ENCODE data around the gene UNC93A.

UNC93A gene

DNA sequence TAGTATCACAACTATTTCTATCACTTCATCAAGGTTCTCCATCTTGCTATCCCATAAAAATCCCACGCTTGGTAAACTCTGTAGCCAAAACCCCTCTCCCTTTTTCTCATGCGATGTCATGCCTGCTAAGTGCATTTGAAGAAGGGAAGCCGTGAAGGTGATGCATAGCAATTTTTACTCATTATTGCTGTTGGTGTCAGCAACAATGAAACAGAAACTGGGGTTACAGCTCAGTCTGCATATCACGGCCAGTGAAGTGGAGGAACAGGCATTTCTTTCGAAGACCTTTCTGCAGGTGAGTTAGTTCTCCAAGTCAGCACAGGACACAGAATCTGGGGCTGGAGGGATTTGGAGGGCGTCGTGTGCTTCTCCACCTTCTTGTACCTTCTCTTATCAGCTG lies 5.8 kb downstream of the UNC93A start:
- no peak overlapping the region for H3K4me3 ChIP-seq (ENCODE audit: low read depth in 1 of 2, low read length in 1 of 2)
- no peaks in the 10 kb centered on the region for H3K36me3 ChIP-seq
- H3K4me1 ChIP-seq (ENCODE audit: control insufficient read depth in 1 of 2, insufficient read depth in 1 of 2, low read depth in 1 of 2, low read length in 1 of 2) = no peaks in the 10 kb centered on the region
- TF ChIP-seq, protein P1, sequence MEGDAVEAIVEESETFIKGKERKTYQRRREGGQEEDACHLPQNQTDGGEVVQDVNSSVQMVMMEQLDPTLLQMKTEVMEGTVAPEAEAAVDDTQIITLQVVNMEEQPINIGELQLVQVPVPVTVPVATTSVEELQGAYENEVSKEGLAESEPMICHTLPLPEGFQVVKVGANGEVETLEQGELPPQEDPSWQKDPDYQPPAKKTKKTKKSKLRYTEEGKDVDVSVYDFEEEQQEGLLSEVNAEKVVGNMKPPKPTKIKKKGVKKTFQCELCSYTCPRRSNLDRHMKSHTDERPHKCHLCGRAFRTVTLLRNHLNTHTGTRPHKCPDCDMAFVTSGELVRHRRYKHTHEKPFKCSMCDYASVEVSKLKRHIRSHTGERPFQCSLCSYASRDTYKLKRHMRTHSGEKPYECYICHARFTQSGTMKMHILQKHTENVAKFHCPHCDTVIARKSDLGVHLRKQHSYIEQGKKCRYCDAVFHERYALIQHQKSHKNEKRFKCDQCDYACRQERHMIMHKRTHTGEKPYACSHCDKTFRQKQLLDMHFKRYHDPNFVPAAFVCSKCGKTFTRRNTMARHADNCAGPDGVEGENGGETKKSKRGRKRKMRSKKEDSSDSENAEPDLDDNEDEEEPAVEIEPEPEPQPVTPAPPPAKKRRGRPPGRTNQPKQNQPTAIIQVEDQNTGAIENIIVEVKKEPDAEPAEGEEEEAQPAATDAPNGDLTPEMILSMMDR (IDR thresholded peaks at IDR 0.05) = no peak
- no peak overlapping the region for H3K27ac ChIP-seq
- no peaks in the 10 kb centered on the region for H3K27me3 ChIP-seq
- H3K9me3 ChIP-seq = no peaks in the 10 kb centered on the region

DNA sequence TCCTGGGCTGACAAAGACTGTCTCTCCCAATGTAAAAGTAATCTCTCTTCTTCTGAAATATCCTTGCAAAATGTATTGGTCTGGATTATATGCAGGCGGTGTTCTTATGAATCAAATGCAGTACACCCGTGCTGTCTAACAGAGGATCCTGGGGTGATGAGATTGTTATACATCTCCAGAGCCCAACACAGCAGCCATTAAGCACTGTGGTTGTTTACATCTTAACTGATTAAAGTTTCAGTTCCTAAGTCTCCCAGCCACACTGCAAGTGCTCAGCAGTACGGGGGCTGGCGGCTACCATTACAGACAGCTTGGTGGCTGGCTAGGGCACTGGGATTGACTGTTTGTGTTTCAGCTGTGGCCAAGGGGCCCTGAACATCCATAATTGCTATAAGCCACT lies 7.0 kb downstream of the UNC93A start:
- H3K36me3 ChIP-seq = no peaks in the 10 kb centered on the region
- no peaks in the 10 kb centered on the region for H3K9me3 ChIP-seq
- H3K27ac ChIP-seq = no peak overlapping the region
- no peak overlapping the region for H3K4me3 ChIP-seq (ENCODE audit: low read depth in 1 of 2, low read length in 1 of 2)
- H3K27me3 ChIP-seq = no peaks in the 10 kb centered on the region
- H3K4me1 ChIP-seq (ENCODE audit: control insufficient read depth in 1 of 2, insufficient read depth in 1 of 2, low read depth in 1 of 2, low read length in 1 of 2) = no peaks in the 10 kb centered on the region
- TF ChIP-seq, protein P1 (IDR thresholded peaks at IDR 0.05) = no peak

DNA sequence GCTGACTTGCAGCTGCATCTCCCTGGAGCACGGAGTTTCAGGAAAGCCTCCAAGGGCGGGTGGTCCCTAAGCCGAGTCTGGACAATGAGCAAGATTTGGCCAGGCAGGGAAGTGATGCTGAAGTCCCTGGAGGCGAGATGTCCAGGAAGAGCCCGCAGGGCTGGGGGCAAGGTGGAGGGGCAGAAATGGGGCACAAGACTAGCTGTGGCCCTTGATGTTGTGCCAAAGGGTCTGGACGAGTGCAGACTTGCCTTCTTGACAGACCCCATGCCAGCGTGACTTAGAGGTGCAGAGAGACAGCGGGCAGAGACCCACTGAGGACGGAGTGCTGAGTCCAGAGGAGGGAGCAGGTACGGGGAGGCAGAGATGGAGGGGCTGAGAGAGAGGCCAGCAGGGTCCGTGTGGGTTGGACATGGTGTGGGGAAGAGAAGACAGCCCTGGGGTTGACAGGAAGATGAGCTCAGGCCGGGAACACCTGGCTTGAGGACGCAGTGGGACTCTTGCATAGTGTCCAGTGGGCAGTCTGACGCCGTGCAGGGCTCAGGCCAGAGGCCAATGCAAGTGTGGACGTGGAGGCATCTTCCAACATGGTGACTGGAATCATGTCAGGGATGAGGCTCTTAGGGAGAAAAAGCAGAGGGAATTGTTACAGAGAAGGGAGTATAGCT lies 8.7 kb downstream of the UNC93A start:
- Histone ChIP-seq H3K27ac (no peak overlapping the region), H3K36me3 (no peaks in the 10 kb centered on the region), H3K9me3 (no peaks in the 10 kb centered on the region), H3K4me3 (ENCODE audit: low read depth in 1 of 2, low read length in 1 of 2) (no peak overlapping the region), H3K27me3 (no peaks in the 10 kb centered on the region), H3K4me1 (ENCODE audit: control insufficient read depth in 1 of 2, insufficient read depth in 1 of 2, low read depth in 1 of 2, low read length in 1 of 2) (no peaks in the 10 kb centered on the region)
- TF ChIP-seq, protein P1 (IDR thresholded peaks at IDR 0.05) = no peak

DNA sequence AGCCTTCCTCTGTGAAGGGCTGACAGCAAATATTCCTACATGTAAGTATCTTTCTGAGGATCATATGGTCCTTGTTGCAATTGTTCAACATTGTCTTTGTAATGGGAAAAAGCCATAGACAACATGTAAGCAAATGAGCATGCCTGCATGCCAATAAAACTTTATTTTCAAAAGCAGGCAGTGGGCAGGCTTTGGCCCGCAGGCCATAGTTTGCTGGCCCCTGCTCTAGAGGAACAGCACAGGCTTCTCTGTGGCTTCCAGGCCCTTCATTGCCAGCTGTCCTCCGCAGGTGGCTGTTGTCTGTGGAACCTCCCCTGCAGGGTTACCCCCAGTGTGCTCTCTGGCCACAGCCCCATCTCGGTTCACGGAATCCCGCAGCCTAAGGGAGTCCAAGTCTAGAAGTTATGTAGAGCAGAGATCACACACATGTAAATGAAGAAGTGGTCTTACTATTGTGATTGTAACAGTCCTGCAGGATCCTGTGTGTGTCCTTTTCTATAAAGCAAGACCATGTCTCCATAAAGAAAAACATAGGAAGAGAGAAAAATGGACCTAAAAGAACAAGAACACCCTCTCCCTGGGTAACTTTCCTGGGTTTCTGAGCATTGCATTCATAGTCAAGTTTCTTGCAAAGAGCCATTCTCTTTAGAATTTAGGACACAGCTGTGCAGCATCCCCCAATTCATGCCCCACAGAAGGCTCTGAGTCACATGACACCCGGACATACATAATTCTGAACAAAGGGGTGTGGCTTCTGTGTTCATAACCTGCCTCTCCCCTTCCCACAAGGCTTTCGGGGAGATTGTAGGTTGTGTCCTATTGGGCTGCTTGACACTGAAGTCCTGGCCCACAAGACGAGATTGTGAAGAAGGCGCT lies 10.0 kb downstream of the UNC93A start:
- no peaks in the 10 kb centered on the region for H3K4me1 ChIP-seq (ENCODE audit: control insufficient read depth in 1 of 2, insufficient read depth in 1 of 2, low read depth in 1 of 2, low read length in 1 of 2)
- no peaks in the 10 kb centered on the region for H3K27me3 ChIP-seq
- TF ChIP-seq, protein P1 (IDR thresholded peaks at IDR 0.05) = no peak
- no peaks in the 10 kb centered on the region for H3K36me3 ChIP-seq
- no peak overlapping the region for H3K27ac ChIP-seq
- H3K4me3 ChIP-seq (ENCODE audit: low read depth in 1 of 2, low read length in 1 of 2) = no peak overlapping the region
- no peaks in the 10 kb centered on the region for H3K9me3 ChIP-seq

DNA sequence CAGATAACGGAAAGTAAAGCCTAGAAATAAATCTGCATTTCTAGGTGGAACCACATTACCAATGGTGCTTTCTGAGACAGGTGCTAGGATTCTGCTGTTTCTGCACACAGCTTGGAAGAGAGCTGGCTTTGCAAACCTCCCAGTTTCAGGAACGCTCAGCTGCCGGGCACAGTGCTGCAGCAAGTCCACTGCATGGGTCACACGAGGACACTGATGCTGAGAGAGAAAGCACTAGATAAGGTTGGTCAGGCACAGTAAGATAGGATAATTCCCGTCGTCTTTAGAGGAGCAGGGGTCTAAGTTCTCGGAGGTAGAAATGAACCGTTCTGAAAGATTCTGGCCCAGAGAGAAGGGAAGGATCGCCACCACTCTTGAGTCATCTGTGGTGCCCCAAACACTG lies 11.0 kb downstream of the UNC93A start:
- TF ChIP-seq, protein P1 (IDR thresholded peaks at IDR 0.05) = no peak

More for the DNA sequence above, 11.0 kb downstream of the UNC93A start:
- no peaks in the 10 kb centered on the region for H3K9me3 ChIP-seq
- no peaks in the 10 kb centered on the region for H3K4me1 ChIP-seq (ENCODE audit: control insufficient read depth in 1 of 2, insufficient read depth in 1 of 2, low read depth in 1 of 2, low read length in 1 of 2)
- no peaks in the 10 kb centered on the region for H3K27me3 ChIP-seq
- H3K4me3 ChIP-seq (ENCODE audit: low read depth in 1 of 2, low read length in 1 of 2) = no peak overlapping the region
- no peaks in the 10 kb centered on the region for H3K36me3 ChIP-seq
- no peak overlapping the region for H3K27ac ChIP-seq
